Cardiac fibroblast (primary cell): ENCODE results near the gene UBE2R2.
A peak's percentile ranks its signal among the peaks of the same experiment; 100 is the strongest.

Source experiments
- DNase-seq, 2 donors: peaks; one replicate each; pipeline versions ENCODE4 v3.0.0 to v3.0.0-alpha.2; 2010; ENCODE audit warnings: low read depth in 2 of 2
- H3K4me3 ChIP-seq, 2 donors: replicated peaks in 1 of 2; 1 replicate in 1 of 2; 2 replicates in 1 of 2; pipeline ENCODE4 v1.5.1; 2011; ENCODE audit warnings: low read depth in 2 of 2, low read length in 2 of 2, mild to moderate bottlenecking in 2 of 2, moderate library complexity in 1 of 2
- CTCF ChIP-seq: IDR thresholded peaks from one replicate; pipeline ENCODE4 v1.5.1; 2011; ENCODE audit warnings: low read depth, mild to moderate bottlenecking, low read length, inconsistent platforms

Gene UBE2R2

DNA sequence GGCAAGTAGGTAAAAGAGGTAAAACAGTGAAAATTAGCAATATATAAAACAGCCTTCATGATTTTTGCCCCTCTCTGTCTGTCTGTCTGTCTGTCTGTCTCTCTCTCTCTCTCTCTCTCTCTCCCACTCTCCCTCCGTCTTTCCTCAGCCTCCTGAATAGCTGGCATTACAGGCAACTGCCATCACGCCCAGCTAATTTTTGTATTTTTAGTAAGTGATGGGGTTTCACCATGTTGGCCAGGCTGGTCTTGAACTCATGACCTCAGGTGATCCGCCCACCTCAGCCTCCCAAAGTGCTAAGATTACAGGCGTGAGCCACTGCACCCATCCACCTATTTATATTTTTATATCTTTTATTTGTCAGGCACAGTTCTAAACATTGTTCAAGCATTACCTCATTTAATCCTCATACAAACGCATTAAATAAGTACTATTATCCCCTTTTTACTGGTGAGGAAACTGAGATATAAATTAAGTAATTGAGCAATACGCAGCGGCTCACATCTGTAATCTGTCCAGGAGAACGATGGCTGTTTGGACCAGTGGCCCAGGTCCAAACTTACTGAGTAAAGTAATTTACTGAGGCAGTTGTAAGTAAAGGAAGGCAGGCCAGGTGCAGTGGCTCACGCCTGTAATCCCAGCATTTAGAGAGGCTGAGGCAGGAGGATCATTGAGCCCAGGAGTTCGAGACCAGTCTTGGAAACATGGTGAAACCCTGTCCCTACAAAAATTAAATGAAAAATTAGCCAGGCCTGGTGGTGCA is 60.9 kb downstream of the UBE2R2 start:
- TF ChIP-seq CTCF = no peak
- no peak overlapping the region for H3K4me3 ChIP-seq
- no peak for DNase-seq

DNA sequence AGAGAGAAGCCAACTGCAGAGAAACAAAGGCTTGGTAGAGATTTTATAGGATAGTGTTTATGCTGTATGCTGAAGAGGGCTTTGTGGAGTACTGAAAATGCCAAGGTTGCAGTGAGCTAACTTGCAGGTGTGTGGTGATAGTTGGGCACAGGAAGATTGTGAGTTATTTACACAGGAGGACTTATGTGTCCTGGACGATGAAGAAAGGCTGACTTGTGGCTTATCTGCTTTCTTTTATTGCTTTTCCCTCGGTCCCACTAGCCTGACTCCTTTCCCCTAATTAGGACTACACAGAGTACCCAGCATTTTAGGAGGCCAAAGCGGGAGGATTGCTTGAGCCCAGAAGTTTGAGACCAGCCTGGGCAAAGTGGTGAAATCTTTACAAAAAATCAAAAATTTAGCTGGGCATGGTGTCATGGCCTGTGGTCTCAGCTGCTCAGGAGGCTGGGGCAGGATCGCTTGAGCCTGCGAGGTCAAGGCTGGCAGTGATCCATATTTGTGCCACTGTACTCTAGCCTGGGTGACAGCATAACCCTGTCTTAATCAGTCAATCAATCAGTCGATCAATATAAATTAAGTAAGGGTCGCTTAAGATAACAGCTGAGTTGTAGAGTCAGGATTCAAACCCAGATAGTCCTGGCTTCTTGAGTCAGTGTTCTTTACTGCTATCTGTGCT is 61.9 kb downstream of the UBE2R2 start:
- TF ChIP-seq CTCF = no peak
- DNase-seq = no peak
- no peak overlapping the region for H3K4me3 ChIP-seq

DNA sequence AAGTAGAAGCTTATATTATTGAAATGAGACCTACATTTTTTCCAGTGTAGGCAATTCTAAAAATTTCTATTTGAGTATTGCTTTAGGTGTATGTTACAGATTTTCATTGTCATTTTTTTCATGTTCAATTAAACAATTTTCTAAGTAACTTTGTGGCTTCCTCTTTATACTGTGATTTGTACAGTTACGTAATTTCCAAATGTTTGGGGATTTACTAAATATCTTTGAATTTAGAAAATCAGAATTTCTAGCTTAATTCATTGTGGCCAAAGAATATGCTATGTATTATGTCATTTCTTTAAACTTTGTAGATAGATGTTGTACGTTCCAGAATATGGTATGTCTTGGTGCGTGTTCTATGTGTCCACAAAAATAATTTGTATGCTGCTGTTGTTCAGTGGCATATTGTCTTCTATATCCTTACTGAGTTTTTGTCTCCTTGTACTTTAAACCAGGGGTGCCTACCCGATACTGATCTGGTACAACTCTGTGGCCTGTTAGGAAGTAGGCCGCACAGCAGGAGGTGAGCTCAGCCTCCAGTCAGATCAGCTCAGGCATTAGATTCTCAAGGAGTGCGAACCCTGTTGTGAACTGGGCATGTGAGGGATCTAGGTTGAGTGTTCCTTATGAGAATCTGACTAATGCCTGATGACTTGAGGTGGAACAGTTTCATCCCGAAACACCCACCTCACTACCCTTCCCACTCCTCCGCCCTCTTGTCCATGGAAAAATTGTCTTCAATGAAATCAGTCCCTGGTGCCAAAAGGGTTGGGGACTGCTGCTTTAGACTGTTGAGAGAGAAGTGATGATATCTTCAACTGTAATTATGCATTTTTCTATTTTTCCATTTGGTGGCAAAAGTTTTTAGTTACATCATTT is 63.5 kb downstream of the UBE2R2 start:
- DNase-seq = no peak
- no peak overlapping the region for H3K4me3 ChIP-seq
- TF ChIP-seq CTCF = no peak

- peak in 1 of 2 donors; percentile 27 for DNase-seq
- H3K4me3 ChIP-seq = no peak overlapping the region
- no peak for TF ChIP-seq CTCF
Measured at GRCh38 chr9:33881635-33882034, 64.7 kb downstream of the UBE2R2 start.

GRCh38 chr9:33884856-33885701 is 68.1 kb downstream of the UBE2R2 start:
- peak; percentile 63 to 82 for DNase-seq
- no peak overlapping the region for H3K4me3 ChIP-seq
- TF ChIP-seq CTCF = no peak

- TF ChIP-seq CTCF = no peak
- no peak overlapping the region for H3K4me3 ChIP-seq
- DNase-seq = no peak
Measured at GRCh38 chr9:33885948-33886347, 69.0 kb downstream of the UBE2R2 start.
